ENCODE results near the gene TOGARAM2.

DNA sequence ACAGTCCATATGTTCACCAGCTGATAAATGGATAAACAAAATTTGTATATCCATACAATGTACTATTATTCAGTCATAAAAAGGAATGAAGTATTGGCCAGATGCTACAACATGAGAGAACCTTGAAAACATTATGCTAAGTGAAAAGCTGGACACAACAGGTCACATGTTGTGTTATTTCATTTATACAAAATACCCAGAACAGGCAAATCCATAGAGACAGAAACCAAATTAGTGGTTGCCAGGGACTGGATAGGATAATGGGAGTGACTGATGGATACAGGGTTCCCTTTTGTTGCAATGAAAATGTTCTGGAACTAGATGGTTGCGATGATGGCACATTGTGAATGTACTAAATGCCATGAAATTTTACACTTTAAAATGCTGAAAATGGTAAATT is 103.5 kb downstream of the TOGARAM2 start:
- TF ChIP-seq POLR2A (IDR thresholded peaks at IDR 0.05) (no peak), POLR2AphosphoS5 (IDR thresholded peaks at IDR 0.05) (no peak)
- TF ChIP-seq, protein P1, sequence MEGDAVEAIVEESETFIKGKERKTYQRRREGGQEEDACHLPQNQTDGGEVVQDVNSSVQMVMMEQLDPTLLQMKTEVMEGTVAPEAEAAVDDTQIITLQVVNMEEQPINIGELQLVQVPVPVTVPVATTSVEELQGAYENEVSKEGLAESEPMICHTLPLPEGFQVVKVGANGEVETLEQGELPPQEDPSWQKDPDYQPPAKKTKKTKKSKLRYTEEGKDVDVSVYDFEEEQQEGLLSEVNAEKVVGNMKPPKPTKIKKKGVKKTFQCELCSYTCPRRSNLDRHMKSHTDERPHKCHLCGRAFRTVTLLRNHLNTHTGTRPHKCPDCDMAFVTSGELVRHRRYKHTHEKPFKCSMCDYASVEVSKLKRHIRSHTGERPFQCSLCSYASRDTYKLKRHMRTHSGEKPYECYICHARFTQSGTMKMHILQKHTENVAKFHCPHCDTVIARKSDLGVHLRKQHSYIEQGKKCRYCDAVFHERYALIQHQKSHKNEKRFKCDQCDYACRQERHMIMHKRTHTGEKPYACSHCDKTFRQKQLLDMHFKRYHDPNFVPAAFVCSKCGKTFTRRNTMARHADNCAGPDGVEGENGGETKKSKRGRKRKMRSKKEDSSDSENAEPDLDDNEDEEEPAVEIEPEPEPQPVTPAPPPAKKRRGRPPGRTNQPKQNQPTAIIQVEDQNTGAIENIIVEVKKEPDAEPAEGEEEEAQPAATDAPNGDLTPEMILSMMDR (IDR thresholded peaks at IDR 0.05 in 8 of 11, conservative IDR thresholded peaks at IDR 0.05 in 3 of 11): no peak
